Epithelial cell of prostate (primary cell): ENCODE measurements around the gene ACTN2.

ENCODE experiments used
- DNase-seq: peaks from one replicate; pipeline ENCODE4 v3.0.0-alpha.2; 2011; ENCODE audit warnings: low read depth, low spot score
- H3K27ac ChIP-seq: fragments of 450-650 bp; 2 replicates; pipeline ENCODE4 v1.5.1; 2017; ENCODE audit warnings: mild to moderate bottlenecking

Gene ACTN2

GRCh38 chr1:236734141-236734765 is 48.0 kb downstream of the ACTN2 start:
- no peak for DNase-seq
- H3K27ac ChIP-seq: no peak overlapping the region

DNA sequence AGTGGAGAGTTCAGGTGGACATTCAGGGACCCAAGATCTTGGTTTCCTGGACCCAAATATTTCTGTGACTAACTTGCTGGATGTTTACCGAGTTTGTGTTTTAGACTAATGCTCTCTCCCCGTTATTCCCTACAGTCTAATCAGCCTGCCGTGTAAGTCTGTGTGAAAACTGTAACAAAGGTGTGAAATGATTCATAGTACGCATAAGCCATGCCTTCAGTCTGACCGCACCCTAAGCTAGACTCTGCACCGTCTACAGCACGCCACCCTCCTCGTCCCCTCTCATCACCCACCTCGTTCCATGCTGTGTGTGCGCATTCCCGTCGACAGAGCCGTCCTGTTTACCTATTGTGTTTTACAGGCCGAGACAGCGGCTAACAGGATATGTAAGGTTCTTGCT is 50.5 kb downstream of the ACTN2 start:
- no peak overlapping the region for H3K27ac ChIP-seq
- no peak for DNase-seq

GRCh38 chr1:236741753-236742152 is 55.5 kb downstream of the ACTN2 start:
- no peak overlapping the region for H3K27ac ChIP-seq
- DNase-seq: no peak

DNA sequence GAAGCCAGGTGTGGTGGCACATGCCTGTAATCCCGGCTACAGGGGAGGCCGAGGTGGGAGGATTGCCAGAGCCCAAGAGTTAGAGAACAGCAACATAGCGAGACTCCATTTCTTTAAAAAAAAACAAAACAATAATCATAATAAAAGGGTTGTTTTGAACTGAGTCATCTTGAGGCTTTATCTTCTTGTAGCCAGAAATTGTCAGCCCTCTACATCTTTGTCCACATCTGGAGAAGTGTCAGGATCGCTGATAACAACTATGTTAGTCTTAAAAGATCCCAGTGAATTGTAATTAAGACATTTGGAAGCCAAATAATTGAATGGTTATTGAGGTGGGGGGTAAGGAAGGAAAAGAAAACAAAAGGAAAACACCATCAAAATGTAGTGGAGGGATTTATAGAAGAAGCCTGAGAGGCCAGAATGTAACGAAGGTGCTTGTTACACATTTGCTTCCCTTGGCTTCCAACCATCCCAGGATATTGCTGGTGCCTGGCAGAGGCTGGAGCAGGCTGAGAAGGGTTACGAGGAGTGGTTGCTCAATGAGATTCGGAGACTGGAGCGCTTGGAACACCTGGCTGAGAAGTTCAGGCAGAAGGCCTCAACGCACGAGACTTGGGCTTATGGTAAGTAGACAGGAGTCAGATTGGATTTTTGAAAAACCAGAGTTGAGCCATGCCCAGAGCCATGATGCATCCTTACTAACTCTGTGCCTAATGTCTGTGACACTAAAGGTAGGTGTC is 56.3 kb downstream of the ACTN2 start:
- H3K27ac ChIP-seq: no peak overlapping the region
- no peak for DNase-seq

DNA sequence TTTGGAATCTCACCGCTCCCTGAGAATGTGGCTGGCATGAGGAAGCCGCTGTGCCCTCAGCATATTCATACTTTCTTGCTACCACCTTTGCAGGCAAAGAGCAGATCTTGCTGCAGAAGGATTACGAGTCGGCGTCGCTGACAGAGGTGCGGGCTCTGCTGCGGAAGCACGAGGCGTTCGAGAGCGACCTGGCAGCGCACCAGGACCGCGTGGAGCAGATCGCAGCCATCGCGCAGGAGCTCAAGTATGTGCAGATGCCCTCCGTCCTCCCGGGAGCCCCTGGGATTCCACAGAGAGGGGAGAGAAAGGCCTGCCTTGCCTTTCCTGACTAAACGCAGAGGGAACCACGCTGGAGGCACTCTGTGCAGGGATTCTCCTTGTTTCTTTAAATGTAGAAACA is 58.2 kb downstream of the ACTN2 start:
- DNase-seq: no peak
- no peak overlapping the region for H3K27ac ChIP-seq

- H3K27ac ChIP-seq: no peak overlapping the region
Observed at GRCh38 chr1:236746785-236747184, 60.5 kb downstream of the ACTN2 start.

DNA sequence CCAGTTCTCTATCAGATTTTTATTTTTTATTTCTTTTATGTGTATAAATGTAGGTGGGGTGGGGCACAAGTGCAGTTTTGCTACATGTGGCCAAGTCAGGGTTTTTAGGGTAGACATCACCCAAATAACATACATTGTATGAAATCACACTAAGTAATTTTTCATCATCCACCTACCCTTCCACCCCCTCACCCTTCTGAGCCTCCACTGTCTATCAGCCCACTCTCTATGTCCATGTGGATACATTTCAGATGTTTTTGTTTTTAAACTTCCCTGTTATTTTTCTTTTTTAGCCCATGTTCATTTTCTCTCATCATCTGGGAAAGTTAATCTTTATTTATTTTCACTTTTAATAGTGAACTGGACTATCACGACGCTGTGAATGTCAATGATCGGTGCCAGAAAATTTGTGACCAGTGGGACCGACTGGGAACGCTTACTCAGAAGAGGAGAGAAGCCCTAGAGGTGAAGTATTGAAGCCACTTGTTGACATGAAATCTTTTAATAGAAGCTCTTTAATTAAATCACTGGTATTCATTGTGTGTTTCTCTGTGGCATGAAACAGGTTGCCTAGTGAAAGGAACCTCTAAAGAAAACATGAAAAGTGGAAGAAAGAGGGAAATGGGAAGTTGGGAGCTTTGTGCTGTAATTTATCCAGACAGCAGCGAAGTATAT is 61.1 kb downstream of the ACTN2 start:
- DNase-seq: no peak
- no peak overlapping the region for H3K27ac ChIP-seq

More at GRCh38 chr1:236746785-236747184, 60.5 kb downstream of the ACTN2 start:
- DNase-seq: no peak

GRCh38 chr1:236748268-236748870 is 62.1 kb downstream of the ACTN2 start:
- DNase-seq: no peak

GRCh38 chr1:236750928-236751327 is 64.6 kb downstream of the ACTN2 start:
- no peak overlapping the region for H3K27ac ChIP-seq
- no peak for DNase-seq

More at GRCh38 chr1:236748268-236748870, 62.1 kb downstream of the ACTN2 start:
- no peak overlapping the region for H3K27ac ChIP-seq

GRCh38 chr1:236751385-236751784 is 65.1 kb downstream of the ACTN2 start:
- no peak overlapping the region for H3K27ac ChIP-seq
- DNase-seq: no peak

DNA sequence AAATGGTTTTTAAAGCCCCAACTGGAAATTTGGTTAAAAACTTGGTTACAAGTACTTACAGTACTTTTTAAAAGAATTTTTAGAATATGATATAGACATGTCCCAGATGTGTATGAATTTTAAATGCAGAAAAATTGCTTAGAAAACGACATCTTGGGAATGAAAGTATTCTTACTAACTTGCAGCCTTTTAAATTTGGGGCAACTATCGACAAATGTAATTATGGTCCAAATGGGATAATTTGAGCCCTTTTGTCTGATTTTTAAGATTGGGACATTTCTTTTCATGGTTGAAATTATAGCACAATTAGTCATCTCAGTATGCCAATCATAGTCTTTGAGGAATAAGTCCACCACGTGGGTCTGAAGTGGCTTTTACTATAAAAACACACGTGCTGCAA is 65.6 kb downstream of the ACTN2 start:
- DNase-seq: no peak
- H3K27ac ChIP-seq: no peak overlapping the region

DNA sequence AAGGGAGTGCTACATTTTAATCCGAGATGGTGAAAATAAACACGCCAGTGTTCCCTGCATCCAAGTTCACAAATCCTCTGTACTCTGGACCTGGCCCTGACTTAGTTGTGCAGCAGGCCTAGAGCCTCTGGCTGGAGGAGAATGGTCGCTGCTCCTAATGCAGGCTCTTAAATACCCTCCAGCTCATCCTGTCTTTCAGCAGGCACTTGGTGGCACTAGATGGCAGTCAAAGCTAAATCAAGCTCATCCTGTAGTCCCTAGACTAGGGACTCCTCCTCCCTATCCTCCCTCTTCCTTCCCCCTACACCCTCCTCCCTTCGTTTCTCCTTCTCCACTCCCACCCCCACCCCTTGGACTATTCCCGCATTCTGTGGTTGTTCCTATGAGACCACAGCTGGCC is 67.2 kb downstream of the ACTN2 start:
- DNase-seq: no peak

GRCh38 chr1:236753964-236754363 is 67.7 kb downstream of the ACTN2 start:
- DNase-seq: no peak

More for the DNA sequence above, 67.2 kb downstream of the ACTN2 start:
- no peak overlapping the region for H3K27ac ChIP-seq

DNA sequence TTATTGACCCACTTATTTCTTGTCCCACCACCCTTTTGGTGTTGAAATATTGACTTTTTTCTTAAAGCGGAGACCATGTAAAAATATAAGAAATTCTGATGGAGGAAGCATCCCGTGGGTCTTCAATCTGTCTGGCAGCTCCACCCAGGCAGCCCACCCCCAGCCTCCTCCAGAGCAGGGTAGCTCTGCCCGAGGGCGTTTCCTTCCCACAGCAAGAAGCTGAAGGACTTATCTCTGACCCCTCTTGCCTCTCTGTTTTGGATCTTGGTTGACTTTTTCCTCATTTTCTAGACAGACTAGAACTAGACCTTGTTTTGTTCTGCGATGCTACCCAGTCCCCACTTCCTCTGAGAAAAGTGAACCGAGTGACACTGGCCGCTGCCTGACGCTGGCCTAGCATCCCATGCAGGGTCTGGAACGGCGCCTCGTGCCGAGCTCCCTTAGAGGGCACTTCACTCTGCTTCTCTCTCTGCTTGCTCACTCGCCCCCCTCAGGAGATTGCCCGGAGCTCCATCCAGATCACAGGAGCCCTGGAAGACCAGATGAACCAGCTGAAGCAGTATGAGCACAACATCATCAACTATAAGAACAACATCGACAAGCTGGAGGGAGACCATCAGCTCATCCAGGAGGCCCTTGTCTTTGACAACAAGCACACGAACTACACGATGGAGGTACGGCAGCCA is 68.4 kb downstream of the ACTN2 start:
- DNase-seq: no peak
- no peak overlapping the region for H3K27ac ChIP-seq

More at GRCh38 chr1:236753964-236754363, 67.7 kb downstream of the ACTN2 start:
- H3K27ac ChIP-seq: no peak overlapping the region

DNA sequence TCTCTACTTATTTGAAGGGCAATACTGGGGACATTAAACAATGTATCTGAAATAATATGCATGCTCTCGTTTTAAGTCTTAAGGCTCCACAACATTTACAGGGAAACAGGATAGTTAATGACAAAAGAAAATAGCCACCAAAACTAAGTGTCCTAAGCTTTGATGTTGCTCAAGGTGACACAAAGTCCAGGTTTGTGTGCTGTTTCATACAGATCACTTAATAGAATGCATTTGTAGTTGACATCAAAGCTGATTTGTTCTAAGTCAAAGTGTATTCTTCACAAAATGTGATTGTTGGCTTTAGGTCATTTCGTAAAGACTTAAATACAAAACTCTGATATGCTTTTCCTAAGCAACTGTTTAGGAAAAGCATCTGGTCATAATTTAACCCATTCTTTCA is 71.3 kb downstream of the ACTN2 start:
- no peak overlapping the region for H3K27ac ChIP-seq
- DNase-seq: no peak

GRCh38 chr1:236759252-236759859 is 73.1 kb downstream of the ACTN2 start:
- DNase-seq: no peak
- no peak overlapping the region for H3K27ac ChIP-seq

DNA sequence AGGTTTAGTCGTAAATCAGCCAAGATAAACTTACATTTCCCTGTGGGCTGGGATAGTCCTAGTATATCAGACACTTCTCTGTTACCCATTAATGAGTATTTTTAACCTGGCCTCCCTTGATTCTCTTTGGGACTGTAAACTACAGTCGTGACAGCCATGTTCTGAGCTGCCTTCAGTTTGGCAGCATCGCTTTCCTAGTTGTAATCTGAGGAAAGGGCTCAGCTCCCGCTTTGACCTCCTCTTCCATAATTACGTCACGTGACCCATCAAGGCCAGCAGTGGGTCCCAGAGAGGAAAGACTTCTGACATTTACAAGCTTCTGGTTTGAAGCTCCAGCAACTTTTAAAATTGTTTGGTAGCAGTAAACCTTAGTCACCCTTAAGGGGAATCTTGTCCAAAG is 74.2 kb downstream of the ACTN2 start:
- H3K27ac ChIP-seq: no peak overlapping the region
- no peak for DNase-seq

DNA sequence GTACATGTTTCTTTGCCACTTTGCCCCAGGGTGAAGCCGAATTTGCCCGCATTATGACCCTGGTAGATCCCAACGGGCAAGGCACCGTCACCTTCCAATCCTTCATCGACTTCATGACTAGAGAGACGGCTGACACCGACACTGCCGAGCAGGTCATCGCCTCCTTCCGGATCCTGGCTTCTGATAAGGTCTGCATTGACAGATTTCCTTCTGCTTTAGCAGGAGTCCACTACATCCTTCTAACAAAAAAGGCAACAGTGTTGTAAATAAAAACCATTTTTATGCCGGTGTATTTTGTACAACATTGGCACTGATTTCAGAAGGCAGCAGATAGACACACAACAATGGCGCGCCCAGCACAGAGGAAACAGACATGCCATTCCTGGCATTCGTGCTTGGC is 74.7 kb downstream of the ACTN2 start:
- DNase-seq: no peak
- no peak overlapping the region for H3K27ac ChIP-seq

- no peak overlapping the region for H3K27ac ChIP-seq
- DNase-seq: no peak
Observed at GRCh38 chr1:236761397-236762132, 75.3 kb downstream of the ACTN2 start.
